ENCODE results near the gene OBP2A. TPM values are rescaled to one million over a fixed set of nuclear protein-coding genes. Genes with fewer than 3 reads are reported as not detected.

Gene OBP2A
- total and polyA plus RNA-seq, 2 donors (not counting 3 experiments of a cell fraction or from before 2014, with no cell fraction given): not detected

DNA sequence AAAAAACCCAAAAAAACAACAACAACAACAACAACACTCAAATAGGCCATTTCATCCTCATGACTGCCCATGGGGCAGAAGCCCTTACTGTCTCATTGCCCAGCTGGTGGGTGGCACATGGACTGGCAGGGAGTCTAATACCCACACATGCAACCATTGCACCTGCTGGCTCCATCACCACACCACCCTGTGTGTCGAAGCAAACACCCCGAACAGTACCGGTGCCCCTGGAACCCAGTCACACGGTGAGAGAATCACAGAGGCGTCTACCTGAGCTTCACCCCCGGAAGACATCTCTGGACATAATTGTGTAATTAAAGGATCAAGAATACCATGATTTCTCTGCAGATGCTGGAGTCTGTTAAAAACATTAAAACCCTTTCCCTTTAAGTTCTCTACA lies 22.1 kb downstream of the OBP2A start:
- H3K4me1 ChIP-seq (ENCODE audit: control insufficient read depth, extremely low read depth, insufficient read depth, low read length): no peaks in the 10 kb centered on the region
- CTCF ChIA-PET: no interaction called here
- no peaks in the 10 kb centered on the region for H3K36me3 ChIP-seq (ENCODE audit: control insufficient read depth in 2 of 2, extremely low read depth in 1 of 2, insufficient read depth in 2 of 2, low read length in 2 of 2)
- H3K79me2 ChIP-seq (ENCODE audit: control insufficient read depth, insufficient read depth, low read length): no peaks in the 10 kb centered on the region
- no peaks in the 10 kb centered on the region for H3K27me3 ChIP-seq (ENCODE audit: control insufficient read depth in 2 of 2, insufficient read depth in 2 of 2, low read length in 2 of 2)
- BruUV-seq (replicated peaks): no TSS peak
- dilution Hi-C loops (cut with MboI; ENCODE audit: extremely low pct_ligation_motif_present, low sequenced_read_pairs) (no loop called here), intact Hi-C loops (cut with micrococcal nuclease) (no loop called here)
- H3K9ac ChIP-seq (replicated peaks; ENCODE audit: extremely low read depth, insufficient read depth, low read length): no peak overlapping the region
- FAIRE-seq (no peak), DNase-seq (ENCODE audit: low read depth, low spot score) (no peak)
- H4K20me1 ChIP-seq (replicated peaks; ENCODE audit: control insufficient read depth, extremely low read depth, insufficient read depth, low read length): no peaks in the 10 kb centered on the region
- no peak overlapping the region for H2AFZ ChIP-seq (ENCODE audit: low read depth, low read length)
- H3K4me2 ChIP-seq (ENCODE audit: insufficient read depth, low read length): no peak overlapping the region
- POLR2A ChIA-PET: no interaction called here
- no peak overlapping the region for H3K27ac ChIP-seq (ENCODE audit: insufficient read depth, low read depth, low read length)
- no peaks in the 10 kb centered on the region for H3K9me1 ChIP-seq (replicated peaks; ENCODE audit: control insufficient read depth, extremely low read depth, insufficient read depth, low read length)
- no peaks in the 10 kb centered on the region for H3K9me3 ChIP-seq (replicated peaks; ENCODE audit: control insufficient read depth, insufficient read depth, low read length)
- no peak overlapping the region for H3K4me3 ChIP-seq (replicated peaks in 1 of 3; ENCODE audit: insufficient read depth in 1 of 3, low read depth in 1 of 3, low read length in 3 of 3)
- no peak for TF ChIP-seq JUN (IDR thresholded peaks at IDR 0.05; ENCODE audit: borderline replicate concordance, insufficient read depth, insufficient read length, low read depth)
- TF ChIP-seq POLR2A (IDR thresholded peaks at IDR 0.05; ENCODE audit: low read depth, low read length): no peak
- TF ChIP-seq MYC (IDR thresholded peaks at IDR 0.05; ENCODE audit: low read depth, low read length): no peak
- no peak for TF ChIP-seq FOS (IDR thresholded peaks at IDR 0.05; ENCODE audit: borderline replicate concordance, insufficient read depth, low read length)

DNA sequence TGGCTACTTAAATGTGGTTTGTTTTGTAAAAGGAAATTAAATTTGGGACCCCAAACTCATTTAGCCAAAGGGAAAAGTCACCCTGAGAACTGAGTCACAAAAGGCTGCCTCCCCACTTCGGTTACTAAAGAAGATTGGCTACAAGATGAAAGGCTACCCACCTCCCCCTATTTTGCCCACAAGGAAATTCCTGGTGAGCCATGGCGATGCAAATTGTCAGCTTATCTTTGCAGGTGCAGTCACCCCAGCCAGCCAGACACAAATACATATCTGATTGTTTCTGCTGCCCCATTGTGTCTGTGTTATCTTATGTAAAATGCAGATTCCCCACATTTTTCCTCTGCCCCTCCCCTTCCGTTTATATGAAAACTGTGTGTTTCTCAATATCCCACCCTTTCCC lies 24.5 kb downstream of the OBP2A start:
- Histone ChIP-seq H3K27me3 (ENCODE audit: control insufficient read depth in 2 of 2, insufficient read depth in 2 of 2, low read length in 2 of 2) (no peaks in the 10 kb centered on the region), H3K36me3 (ENCODE audit: control insufficient read depth in 2 of 2, extremely low read depth in 1 of 2, insufficient read depth in 2 of 2, low read length in 2 of 2) (no peaks in the 10 kb centered on the region), H3K79me2 (ENCODE audit: control insufficient read depth, insufficient read depth, low read length) (no peaks in the 10 kb centered on the region), H2AFZ (ENCODE audit: low read depth, low read length) (no peak overlapping the region), H3K4me2 (ENCODE audit: insufficient read depth, low read length) (no peak overlapping the region), H3K4me3 (replicated peaks in 1 of 3; ENCODE audit: insufficient read depth in 1 of 3, low read depth in 1 of 3, low read length in 3 of 3) (no peak overlapping the region), H3K27ac (ENCODE audit: insufficient read depth, low read depth, low read length) (no peak overlapping the region), H3K4me1 (ENCODE audit: control insufficient read depth, extremely low read depth, insufficient read depth, low read length) (no peaks in the 10 kb centered on the region), H3K9me1 (replicated peaks; ENCODE audit: control insufficient read depth, extremely low read depth, insufficient read depth, low read length) (no peaks in the 10 kb centered on the region), H3K9me3 (replicated peaks; ENCODE audit: control insufficient read depth, insufficient read depth, low read length) (no peaks in the 10 kb centered on the region), H3K9ac (replicated peaks; ENCODE audit: extremely low read depth, insufficient read depth, low read length) (no peak overlapping the region), H4K20me1 (replicated peaks; ENCODE audit: control insufficient read depth, extremely low read depth, insufficient read depth, low read length) (no peaks in the 10 kb centered on the region)
- POLR2A ChIA-PET: no interaction called here
- DNase-seq (ENCODE audit: low read depth, low spot score) (no peak), FAIRE-seq (no peak)
- intact Hi-C loops (cut with micrococcal nuclease) (no loop called here), dilution Hi-C loops (cut with MboI; ENCODE audit: extremely low pct_ligation_motif_present, low sequenced_read_pairs) (no loop called here)
- CTCF ChIA-PET: no interaction called here
- TF ChIP-seq, protein P1, sequence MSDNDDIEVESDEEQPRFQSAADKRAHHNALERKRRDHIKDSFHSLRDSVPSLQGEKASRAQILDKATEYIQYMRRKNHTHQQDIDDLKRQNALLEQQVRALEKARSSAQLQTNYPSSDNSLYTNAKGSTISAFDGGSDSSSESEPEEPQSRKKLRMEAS (IDR thresholded peaks at IDR 0.05; ENCODE audit: insufficient read depth, insufficient read length): no peak
- no peak for TF ChIP-seq GATA2 (IDR thresholded peaks at IDR 0.05; ENCODE audit: insufficient read depth, insufficient read length, low read depth, low read length)
- TF ChIP-seq POLR2AphosphoS5 (IDR thresholded peaks at IDR 0.05; ENCODE audit: insufficient read depth, low read depth, low read length): no peak
- TF ChIP-seq MYC (IDR thresholded peaks at IDR 0.05; ENCODE audit: low read depth, low read length): no peak
- TF ChIP-seq JUN (IDR thresholded peaks at IDR 0.05; ENCODE audit: borderline replicate concordance, insufficient read depth, insufficient read length, low read depth): no peak
- TF ChIP-seq, protein P2, sequence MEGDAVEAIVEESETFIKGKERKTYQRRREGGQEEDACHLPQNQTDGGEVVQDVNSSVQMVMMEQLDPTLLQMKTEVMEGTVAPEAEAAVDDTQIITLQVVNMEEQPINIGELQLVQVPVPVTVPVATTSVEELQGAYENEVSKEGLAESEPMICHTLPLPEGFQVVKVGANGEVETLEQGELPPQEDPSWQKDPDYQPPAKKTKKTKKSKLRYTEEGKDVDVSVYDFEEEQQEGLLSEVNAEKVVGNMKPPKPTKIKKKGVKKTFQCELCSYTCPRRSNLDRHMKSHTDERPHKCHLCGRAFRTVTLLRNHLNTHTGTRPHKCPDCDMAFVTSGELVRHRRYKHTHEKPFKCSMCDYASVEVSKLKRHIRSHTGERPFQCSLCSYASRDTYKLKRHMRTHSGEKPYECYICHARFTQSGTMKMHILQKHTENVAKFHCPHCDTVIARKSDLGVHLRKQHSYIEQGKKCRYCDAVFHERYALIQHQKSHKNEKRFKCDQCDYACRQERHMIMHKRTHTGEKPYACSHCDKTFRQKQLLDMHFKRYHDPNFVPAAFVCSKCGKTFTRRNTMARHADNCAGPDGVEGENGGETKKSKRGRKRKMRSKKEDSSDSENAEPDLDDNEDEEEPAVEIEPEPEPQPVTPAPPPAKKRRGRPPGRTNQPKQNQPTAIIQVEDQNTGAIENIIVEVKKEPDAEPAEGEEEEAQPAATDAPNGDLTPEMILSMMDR (IDR thresholded peaks at IDR 0.05; ENCODE audit: extremely low read depth in 1 of 2, insufficient read depth in 1 of 2, low read depth in 1 of 2, low read length in 2 of 2): no peak
- no peak for TF ChIP-seq EZH2 (IDR thresholded peaks at IDR 0.05; ENCODE audit: borderline replicate concordance, low read depth, low read length, severe bottlenecking)
- no peak for TF ChIP-seq POLR2A (IDR thresholded peaks at IDR 0.05; ENCODE audit: low read depth, low read length)
- TF ChIP-seq FOS (IDR thresholded peaks at IDR 0.05; ENCODE audit: borderline replicate concordance, insufficient read depth, low read length): no peak
- no TSS peak for BruUV-seq (replicated peaks)
